ENCODE data around the gene IPP.

DNA sequence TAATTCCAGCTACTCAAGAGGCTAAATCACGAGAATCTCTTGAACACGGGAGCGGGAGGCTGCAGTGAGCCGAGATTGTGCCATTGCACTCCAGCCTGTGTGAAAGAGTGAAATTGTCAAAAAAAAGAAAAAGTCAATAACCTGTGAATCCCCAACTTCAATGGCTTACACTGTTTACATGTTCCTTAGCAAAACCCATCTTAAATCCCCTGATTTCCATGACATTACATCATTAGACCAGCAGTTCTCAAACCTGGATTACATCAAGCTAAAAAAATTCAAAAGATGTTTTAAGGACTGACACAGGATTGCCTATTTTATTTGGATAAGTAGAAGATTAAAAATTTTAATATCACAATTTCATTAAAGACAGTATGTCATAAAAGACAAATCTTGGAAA is 76.5 kb downstream of the IPP start:
- TF ChIP-seq, protein P1, sequence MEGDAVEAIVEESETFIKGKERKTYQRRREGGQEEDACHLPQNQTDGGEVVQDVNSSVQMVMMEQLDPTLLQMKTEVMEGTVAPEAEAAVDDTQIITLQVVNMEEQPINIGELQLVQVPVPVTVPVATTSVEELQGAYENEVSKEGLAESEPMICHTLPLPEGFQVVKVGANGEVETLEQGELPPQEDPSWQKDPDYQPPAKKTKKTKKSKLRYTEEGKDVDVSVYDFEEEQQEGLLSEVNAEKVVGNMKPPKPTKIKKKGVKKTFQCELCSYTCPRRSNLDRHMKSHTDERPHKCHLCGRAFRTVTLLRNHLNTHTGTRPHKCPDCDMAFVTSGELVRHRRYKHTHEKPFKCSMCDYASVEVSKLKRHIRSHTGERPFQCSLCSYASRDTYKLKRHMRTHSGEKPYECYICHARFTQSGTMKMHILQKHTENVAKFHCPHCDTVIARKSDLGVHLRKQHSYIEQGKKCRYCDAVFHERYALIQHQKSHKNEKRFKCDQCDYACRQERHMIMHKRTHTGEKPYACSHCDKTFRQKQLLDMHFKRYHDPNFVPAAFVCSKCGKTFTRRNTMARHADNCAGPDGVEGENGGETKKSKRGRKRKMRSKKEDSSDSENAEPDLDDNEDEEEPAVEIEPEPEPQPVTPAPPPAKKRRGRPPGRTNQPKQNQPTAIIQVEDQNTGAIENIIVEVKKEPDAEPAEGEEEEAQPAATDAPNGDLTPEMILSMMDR (conservative IDR thresholded peaks at IDR 0.05), result no peak
- no peak for TF ChIP-seq ZFX (IDR thresholded peaks at IDR 0.05)
